ENCODE results near the gene SPSB4.

GRCh38 chr3:141104151-141104821 is 53.1 kb downstream of the SPSB4 start:
- TF ChIP-seq POLR2AphosphoS5 (IDR thresholded peaks at IDR 0.05; ENCODE audit: borderline replicate concordance, low read depth, low read length): no peak
- TF ChIP-seq EZH2 (IDR thresholded peaks at IDR 0.05): no peak
